Liver (tissue), 3 donors: ENCODE results near the gene CNST.

Source experiments
- ATF3 ChIP-seq: IDR thresholded peaks from 2 replicates; pipeline ENCODE4 v1.6.1; 2016; ENCODE audit warnings: antibody characterized with exemption
- FOXA1 ChIP-seq: IDR thresholded peaks from 2 replicates; pipeline ENCODE4 v1.6.1; 2016; ENCODE audit warnings: antibody characterized with exemption
- GABPA ChIP-seq, 2 donors: IDR thresholded peaks in 1 of 2; conservative IDR thresholded peaks in 1 of 2; 2 replicates each; pipeline ENCODE4 v1.6.1; 2016; ENCODE audit warnings: antibody characterized with exemption in 2 of 2, mild to moderate bottlenecking in 1 of 2, moderate library complexity in 1 of 2
- HNF4G ChIP-seq: IDR thresholded peaks from 2 replicates; pipeline ENCODE4 v1.6.1; 2016; ENCODE audit warnings: antibody characterized with exemption
- JUND ChIP-seq, 2 donors: IDR thresholded peaks; 2 replicates each; pipeline ENCODE4 v1.6.1; 2016; ENCODE audit warnings: antibody characterized with exemption in 2 of 2
- MAX ChIP-seq: IDR thresholded peaks from 2 replicates; pipeline ENCODE4 v1.6.1; 2016; ENCODE audit warnings: antibody characterized with exemption
- RAD21 ChIP-seq, 2 donors: IDR thresholded peaks; 2 replicates each; pipeline ENCODE4 v1.6.1; 2016; ENCODE audit warnings: antibody characterized with exemption in 2 of 2, mild to moderate bottlenecking in 2 of 2
- REST ChIP-seq: IDR thresholded peaks from 2 replicates; pipeline ENCODE4 v1.6.1; 2016; ENCODE audit warnings: antibody characterized with exemption, mild to moderate bottlenecking
- TAF1 ChIP-seq: conservative IDR thresholded peaks from 2 replicates; pipeline ENCODE4 v1.6.1; 2016; ENCODE audit warnings: antibody characterized with exemption, mild to moderate bottlenecking
- YY1 ChIP-seq: IDR thresholded peaks from 2 replicates; pipeline ENCODE4 v1.6.1; 2016; ENCODE audit warnings: antibody characterized with exemption, mild to moderate bottlenecking
- TF ChIP-seq, protein P1 (sequence below): fragments of 150-350 bp; IDR thresholded peaks from 2 replicates; pipeline ENCODE4 v1.5.1; 2017; ENCODE audit warnings: improper control_type of control experiment, low read depth, low read length; ENCODE audit not compliant: missing input control
- TF ChIP-seq, protein P2 (sequence below): IDR thresholded peaks from 2 replicates; pipeline ENCODE4 v1.6.1; 2016; ENCODE audit warnings: antibody characterized with exemption
- donor health status: healthy.
- donor health status: healthy.

GRCh38 chr1:246613096-246613758 is 47.0 kb downstream of the CNST start:
- TF ChIP-seq, protein P1, sequence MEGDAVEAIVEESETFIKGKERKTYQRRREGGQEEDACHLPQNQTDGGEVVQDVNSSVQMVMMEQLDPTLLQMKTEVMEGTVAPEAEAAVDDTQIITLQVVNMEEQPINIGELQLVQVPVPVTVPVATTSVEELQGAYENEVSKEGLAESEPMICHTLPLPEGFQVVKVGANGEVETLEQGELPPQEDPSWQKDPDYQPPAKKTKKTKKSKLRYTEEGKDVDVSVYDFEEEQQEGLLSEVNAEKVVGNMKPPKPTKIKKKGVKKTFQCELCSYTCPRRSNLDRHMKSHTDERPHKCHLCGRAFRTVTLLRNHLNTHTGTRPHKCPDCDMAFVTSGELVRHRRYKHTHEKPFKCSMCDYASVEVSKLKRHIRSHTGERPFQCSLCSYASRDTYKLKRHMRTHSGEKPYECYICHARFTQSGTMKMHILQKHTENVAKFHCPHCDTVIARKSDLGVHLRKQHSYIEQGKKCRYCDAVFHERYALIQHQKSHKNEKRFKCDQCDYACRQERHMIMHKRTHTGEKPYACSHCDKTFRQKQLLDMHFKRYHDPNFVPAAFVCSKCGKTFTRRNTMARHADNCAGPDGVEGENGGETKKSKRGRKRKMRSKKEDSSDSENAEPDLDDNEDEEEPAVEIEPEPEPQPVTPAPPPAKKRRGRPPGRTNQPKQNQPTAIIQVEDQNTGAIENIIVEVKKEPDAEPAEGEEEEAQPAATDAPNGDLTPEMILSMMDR, result no peak
- TF ChIP-seq GABPA (IDR thresholded peaks at IDR 0.05 in 1 of 2, conservative IDR thresholded peaks at IDR 0.05 in 1 of 2) (no peak), TAF1 (no peak), RAD21 (IDR thresholded peaks at IDR 0.05) (no peak), REST (no peak), ATF3 (no peak), YY1 (no peak), JUND (IDR thresholded peaks at IDR 0.05) (no peak), MAX (no peak), FOXA1 (no peak), HNF4G (no peak)
- TF ChIP-seq, protein P2, sequence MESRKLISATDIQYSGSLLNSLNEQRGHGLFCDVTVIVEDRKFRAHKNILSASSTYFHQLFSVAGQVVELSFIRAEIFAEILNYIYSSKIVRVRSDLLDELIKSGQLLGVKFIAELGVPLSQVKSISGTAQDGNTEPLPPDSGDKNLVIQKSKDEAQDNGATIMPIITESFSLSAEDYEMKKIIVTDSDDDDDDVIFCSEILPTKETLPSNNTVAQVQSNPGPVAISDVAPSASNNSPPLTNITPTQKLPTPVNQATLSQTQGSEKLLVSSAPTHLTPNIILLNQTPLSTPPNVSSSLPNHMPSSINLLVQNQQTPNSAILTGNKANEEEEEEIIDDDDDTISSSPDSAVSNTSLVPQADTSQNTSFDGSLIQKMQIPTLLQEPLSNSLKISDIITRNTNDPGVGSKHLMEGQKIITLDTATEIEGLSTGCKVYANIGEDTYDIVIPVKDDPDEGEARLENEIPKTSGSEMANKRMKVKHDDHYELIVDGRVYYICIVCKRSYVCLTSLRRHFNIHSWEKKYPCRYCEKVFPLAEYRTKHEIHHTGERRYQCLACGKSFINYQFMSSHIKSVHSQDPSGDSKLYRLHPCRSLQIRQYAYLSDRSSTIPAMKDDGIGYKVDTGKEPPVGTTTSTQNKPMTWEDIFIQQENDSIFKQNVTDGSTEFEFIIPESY, result no peak
